Hepatocyte (in vitro differentiated cells): Measurements from ENCODE around the gene CCNC.

ENCODE experiments used
- EZH2 ChIP-seq: fragments of 200-600 bp; sonication (generic); IDR thresholded peaks from 2 replicates; pipeline ENCODE4 v1.6.1; 2016; ENCODE audit warnings: antibody characterized with exemption, mild to moderate bottlenecking, borderline replicate concordance
- TF ChIP-seq, protein P1 (sequence below): fragments of 200-600 bp; sonication (generic); IDR thresholded peaks from 2 replicates; pipeline ENCODE4 v1.5.1; 2016; ENCODE audit warnings: antibody characterized with exemption, mild to moderate bottlenecking; ENCODE audit not compliant: poor library complexity

DNA sequence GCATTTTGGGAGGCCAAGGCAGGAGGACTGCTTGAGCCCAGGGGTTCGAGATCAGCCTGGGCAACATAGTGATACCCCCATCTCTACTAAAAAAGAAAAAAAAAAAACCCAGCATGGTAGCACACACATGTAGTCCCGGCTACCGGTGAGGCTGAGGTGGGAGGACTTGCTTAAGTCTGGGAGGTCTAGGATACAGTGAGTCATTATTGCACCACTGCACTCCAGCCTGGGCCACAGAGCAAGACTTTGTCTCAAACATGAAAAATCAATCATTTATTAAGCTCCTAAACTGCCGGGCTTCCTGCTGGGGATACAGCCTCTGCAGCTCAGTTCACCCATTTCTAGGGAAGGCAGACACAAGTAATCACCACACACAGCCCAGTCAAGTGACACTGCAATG, 45.9 kb downstream of the CCNC start:
- TF ChIP-seq EZH2 = no peak
- TF ChIP-seq, protein P1, sequence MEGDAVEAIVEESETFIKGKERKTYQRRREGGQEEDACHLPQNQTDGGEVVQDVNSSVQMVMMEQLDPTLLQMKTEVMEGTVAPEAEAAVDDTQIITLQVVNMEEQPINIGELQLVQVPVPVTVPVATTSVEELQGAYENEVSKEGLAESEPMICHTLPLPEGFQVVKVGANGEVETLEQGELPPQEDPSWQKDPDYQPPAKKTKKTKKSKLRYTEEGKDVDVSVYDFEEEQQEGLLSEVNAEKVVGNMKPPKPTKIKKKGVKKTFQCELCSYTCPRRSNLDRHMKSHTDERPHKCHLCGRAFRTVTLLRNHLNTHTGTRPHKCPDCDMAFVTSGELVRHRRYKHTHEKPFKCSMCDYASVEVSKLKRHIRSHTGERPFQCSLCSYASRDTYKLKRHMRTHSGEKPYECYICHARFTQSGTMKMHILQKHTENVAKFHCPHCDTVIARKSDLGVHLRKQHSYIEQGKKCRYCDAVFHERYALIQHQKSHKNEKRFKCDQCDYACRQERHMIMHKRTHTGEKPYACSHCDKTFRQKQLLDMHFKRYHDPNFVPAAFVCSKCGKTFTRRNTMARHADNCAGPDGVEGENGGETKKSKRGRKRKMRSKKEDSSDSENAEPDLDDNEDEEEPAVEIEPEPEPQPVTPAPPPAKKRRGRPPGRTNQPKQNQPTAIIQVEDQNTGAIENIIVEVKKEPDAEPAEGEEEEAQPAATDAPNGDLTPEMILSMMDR = no peak
